ENCODE data around the gene KIAA0513. TPM values are rescaled to one million over a fixed set of nuclear protein-coding genes. Genes with fewer than 3 reads are reported as not detected.
"Not testable (repeated sequence)": the region's sequence is repeated elsewhere in the genome, so short reads cannot be mapped to it uniquely, and the experiment has no call there.

Gene KIAA0513
- total RNA-seq, 1 experiment from 2014 or later, result 12.8 TPM

DNA sequence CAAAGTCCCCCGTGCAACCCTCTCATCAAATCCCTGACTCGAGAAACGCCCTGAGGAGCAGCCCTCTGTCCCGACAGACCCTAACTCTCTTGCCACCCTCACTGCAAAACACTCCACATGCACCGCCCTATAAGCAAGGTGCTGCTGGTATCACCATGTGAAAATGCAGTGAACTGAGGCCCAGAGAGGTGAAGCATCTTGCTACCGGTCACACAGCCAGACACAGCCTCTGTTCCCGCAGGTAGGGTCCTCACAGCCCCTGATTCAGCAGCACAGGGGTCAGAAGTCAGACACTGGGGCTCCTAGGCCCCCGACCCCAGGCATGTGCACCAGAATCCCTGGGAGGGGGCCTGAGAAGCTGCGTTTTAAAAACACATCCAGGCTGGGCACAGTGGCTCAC is 83.6 kb downstream of the KIAA0513 start:
- no peak for DNase-seq (ENCODE audit: low read depth)

DNA sequence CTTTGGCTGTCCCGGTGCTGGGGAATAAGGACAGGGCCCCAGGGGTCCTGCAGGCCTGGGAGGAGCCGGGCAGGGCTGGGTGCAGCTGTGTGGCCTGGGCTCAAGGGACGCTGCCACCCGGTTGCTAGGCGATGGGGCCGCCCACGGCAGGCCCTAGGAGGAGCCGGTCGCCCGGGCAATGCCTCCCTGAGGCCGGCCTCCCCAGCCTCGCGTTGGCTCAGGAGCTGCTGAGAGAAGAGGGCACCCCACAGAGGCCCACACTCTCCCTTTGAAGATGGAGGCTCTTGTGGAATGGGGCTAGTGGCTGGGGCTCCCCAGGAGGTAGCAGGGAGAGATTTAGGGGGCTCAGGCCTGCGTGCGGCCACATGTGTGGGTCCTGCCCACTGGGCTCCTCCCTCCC is 84.8 kb downstream of the KIAA0513 start, which contains the start of gene CIBAR2:
Gene CIBAR2, minus strand, starts transcription at position 109 of the 400 bp plus-strand sequence. CDS start 120 bp downstream, outside the sequence.
- DNase-seq (ENCODE audit: low read depth), result no peak

DNA sequence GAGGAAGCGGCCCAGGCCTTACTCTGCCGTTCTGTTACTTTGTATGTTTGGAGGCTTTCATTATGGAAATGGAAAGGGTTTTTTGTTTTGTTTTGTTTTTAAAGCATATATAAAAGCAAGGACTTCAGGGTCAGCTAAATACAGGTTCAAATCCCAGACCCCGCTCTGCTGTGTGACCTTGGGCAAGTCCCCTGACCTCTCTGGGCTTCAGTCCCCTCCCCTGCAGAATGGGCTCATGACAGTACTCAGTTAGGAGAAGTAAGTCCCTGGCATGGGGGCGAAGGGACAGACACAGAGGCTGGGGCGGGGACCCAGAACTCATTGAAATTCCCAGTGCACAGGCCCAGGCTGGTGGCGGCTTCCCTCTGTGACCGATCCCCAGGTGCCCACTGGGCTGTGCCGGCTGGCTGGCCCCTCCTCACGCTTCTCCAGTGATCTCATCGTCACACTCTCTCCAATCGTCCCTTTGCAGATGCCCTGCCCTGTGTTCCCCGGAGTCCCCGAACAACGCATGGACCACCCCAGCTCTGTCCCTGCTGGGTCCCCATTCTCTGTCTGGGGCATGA is 85.7 kb downstream of the KIAA0513 start:
- DNase-seq (ENCODE audit: low read depth), result no peak

DNA sequence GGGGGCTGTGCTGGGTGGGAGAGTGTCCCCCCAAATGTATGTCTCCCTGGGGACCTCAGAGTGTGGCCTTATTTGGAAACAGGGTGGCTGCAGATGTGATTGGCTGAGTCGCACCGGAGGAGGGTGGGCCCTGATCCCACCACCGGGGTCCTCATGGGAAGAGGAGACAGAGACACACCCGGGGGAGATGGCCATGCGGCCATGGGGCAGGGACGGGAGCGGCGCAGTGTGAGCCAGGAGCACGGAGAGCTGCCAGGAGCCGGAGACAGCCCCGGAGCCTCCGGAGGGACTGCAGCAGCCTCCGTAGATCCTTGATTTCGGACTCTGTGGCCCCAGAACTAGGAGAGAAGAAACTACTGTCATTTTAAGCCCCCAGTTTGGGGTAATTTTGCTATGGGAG is 86.3 kb downstream of the KIAA0513 start:
- no peak for DNase-seq (ENCODE audit: low read depth)

DNA sequence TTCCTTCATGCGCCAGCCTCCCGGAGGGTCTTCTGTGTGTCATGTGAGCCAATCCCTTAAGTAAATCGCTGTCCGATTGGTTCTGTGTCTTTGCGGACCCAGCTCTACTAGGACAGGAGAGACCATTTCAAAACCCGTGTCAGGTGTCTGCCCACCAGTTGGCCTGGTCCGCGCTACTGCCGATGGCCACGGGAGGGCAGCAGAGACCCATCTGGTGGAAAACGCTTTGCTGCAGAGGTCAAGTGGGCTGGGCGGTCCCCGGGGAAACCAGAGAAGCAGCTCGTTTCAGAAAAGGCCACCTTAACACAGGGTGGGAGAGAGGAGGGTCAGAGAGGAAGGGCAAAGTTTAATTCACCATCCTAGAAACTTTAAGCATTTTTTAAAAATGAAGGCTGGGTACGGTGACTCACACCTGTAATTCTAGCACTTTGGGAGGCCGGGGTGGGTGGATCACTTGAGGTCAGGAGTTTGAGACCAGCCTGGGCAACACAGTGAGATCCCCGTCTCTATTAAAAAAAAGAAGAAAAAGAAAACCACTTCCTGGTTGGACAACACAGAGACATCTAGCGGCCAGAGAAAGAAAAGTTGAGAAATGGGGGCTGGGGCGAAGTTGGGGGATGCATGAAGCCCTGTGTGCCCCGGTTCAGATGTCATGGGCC is 87.4 kb downstream of the KIAA0513 start:
- peak; percentile 71 for DNase-seq (ENCODE audit: low read depth)

DNA sequence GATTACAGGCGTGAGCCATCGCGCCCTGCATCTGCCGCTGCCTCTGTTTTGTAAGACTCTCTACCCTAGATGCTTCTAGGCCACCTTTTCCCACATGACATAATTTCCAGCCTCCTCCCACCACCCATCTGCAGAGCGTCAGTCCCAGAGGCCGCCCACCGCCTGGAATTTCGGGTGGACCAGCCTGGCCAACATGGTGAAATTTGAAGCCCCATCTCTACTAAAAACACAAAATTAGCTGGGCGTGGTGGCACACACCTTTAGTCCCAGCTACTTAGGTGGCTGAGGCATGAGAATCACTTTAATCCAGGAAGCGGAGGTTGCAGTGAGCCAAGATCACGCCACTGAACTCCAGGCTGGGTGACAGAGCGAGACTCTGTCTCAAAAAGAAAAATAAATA is 89.8 kb downstream of the KIAA0513 start:
- DNase-seq (ENCODE audit: low read depth), result no peak

DNA sequence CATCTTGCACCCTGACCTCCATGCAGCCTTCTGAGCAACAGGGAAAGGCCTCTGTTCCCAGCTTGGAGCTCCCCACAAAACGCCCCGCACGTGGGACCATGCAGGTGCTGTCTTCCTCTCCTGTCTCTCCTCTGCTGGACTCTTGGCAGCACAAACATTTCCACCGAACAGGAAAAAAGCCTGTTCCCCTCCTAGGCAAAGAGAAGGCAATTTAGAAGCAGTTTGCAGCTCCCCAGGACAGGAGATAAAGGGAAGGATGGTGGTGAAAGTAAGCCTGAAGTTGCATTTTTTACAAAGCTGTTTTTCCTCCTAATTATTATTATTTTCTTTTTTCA is 92.4 kb downstream of the KIAA0513 start:
- no peak for DNase-seq (ENCODE audit: low read depth)

DNA sequence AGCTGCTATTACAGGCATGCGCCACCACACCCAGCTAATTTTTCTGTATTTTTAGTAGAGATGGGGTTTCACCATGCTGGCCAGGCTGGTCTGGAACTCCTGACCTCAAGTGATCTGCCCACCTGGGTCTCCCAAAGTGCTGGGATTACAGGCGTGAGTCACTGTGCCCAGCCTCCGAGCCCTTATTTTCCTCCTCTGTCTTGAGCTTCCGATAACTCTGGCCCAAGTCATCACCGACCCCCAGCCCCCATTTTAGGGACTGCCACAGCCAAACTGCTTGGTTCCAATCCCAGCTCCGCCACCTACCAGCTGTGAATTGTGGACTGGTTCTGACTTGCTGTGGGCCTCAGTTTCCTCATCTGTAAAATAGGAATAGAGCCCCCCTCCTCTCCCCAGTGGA is 95.8 kb downstream of the KIAA0513 start:
- DNase-seq (ENCODE audit: low read depth), result not testable (repeated sequence)

DNA sequence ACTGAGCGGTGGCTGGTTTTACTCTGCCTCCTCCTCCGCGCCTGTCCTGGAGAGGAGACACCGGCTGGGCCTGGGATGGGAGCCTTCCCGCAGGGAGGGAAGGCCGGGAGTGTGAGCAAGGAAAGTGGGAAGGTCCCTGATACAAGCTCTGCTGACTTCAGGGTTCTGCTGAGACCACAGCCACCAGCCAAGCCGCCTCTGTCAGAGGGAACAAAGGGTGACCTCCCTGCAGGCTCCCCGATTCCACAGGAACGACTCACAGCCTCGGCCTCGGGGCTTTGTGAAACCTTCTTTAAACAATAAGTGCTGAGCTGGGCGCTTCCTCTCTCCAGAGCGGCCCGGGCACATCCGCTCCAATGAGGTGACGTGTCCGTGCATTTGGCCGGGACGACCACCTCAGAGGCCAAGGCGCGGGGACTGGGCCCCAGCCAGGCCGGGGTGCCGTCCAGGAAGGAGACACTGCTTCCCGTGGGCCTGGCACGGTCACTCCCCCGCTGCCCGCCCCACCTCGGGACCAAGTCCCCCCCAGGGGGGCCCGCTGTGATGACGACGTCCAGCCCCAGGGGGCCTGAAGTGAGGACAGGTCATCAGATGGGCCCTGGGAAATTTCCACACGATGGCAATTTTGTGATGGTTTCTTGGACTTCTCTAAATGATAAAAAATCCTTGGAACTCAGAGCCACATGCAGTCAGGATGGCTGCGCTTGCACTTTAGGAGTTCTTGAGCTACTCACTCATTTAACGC is 96.5 kb downstream of the KIAA0513 start:
- peak; percentile 59 for DNase-seq (ENCODE audit: low read depth)

DNA sequence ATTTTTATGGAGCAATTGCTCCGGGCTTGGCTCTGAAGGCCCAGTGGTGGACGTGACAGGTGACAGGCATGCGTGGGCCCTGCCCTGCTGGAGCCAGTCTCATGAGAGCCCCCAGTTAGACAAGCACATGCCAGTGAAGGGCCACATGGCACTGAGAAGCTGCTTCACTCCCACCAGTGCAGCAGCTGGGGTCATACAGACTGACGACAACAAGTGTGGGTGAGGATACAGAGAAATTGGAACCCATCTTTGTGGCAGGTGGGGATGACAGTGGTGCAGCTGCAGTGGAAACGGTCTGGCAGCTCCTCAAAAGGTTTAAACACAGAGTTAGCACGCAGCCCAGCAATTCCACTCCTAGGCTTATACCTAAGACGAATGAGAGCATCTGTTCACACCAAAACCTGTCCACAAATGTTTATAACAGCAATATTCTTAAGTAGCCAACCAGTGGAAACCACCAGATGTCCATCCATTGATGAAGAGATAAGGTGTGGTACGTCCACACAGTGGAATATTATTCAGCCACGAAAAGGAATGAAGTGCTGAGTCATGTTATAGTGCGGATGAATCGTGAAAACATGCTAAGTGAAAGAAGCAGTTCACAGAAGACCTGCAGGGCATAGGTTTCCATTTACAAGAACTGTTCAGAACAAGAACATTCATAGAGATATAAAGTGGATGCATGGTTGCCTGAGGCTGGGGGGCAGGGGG is 97.2 kb downstream of the KIAA0513 start:
- peak; percentile 60 for DNase-seq (ENCODE audit: low read depth)

DNA sequence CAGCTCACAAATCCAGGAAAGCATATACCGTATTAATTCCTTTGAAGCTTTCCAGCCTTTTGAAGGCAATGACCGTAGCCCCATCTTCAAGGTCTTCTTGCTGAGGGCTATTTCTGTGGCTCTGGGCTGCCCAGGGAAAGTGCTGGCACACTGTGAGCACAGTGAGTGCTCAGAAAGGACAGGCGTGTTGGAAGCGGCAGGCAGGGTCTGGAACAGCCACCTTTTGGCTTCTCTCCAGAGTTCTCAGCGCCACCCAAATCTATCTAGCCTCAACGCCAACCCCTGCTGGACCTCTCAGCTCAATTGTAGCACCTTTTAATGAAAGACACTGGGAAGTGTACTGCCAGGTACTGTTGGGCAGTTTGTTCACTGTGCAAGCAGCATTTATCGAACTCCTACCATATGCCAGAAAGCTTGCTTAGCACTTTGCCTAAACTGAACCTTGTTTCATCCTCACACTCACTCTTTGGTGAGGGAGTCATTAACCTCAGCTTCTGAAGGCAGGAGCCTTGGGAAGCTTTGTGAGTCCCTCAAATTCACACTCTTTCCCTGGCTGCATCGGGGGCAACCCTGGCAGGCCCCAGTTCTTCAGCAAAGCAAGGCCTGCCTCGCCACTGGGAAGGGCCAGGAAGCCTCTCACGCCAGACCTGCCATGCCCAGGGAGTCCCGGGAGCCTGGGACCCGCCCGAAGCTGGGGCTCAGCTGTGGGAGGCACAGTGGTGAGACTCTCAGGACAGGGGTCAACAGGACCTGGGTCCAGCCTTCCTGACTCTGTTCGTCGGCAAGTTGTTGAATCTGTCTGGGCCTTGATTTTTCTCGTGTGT is 98.2 kb downstream of the KIAA0513 start:
- DNase-seq (ENCODE audit: low read depth), result no peak

DNA sequence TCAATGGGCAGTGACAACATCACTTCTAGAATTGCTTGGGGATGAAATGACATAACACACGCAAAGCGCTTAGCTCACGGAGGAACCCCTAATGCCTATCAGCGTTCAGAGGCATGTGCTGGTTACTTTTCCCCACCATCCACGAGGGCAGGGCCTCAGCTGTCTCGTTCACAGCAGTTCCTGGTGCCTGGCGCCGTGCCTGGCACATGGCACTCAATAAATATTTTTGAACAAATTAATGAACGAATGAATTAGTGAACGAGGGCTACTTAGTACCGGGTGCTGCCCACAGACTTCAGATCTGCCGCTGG is 98.8 kb downstream of the KIAA0513 start:
- no peak for DNase-seq (ENCODE audit: low read depth)

DNA sequence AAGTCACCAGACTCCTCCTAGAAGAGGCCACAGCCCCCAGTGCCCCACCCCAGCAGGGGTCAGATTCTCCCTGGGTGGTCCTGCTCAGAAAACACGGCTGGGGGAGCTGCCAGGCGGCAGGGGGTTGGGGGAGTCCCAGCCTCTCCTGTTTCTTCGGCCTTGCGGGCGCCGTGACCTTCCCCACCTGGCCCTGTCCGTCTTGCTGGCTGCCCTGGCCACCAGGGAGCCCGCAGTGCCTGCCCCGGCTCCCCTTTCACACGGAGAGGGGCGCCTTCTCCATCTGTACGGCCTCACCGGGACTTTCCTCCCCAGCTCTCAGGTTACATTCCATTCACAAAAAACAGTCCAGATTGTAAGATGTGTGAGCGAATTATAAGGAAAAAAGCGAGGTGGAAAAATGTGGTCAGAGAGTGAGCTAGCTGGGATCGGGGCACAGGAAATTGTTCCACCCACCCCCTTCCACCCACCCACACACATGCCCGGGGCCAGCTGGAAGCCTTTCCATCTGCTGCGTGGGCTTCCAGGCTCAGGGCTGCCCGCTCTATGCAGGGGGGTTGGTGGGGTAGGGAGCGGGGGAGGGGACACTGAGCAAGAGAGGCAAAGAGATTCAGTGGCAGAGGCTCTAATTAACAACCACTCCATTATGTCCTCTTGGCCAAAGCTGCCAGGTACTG is 99.2 kb downstream of the KIAA0513 start:
- peak; percentile 93 for DNase-seq (ENCODE audit: low read depth)

DNA sequence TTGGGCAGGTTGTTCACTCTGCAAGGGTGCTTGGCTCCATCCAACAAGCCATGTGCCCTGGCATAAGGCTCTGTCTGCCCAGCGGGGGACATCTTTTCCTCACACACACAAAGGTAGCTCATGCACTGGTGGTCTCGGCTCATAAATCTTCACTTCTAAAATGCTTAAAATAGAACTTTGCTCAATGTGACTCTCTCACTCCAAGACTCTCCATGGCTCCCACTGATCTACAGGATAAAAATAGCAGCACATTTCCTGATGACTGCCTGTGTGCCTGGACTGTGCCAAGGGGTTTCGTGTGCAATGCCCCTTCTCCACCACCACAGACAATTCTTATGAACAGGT is 99.8 kb downstream of the KIAA0513 start:
- DNase-seq (ENCODE audit: low read depth), result no peak

DNA sequence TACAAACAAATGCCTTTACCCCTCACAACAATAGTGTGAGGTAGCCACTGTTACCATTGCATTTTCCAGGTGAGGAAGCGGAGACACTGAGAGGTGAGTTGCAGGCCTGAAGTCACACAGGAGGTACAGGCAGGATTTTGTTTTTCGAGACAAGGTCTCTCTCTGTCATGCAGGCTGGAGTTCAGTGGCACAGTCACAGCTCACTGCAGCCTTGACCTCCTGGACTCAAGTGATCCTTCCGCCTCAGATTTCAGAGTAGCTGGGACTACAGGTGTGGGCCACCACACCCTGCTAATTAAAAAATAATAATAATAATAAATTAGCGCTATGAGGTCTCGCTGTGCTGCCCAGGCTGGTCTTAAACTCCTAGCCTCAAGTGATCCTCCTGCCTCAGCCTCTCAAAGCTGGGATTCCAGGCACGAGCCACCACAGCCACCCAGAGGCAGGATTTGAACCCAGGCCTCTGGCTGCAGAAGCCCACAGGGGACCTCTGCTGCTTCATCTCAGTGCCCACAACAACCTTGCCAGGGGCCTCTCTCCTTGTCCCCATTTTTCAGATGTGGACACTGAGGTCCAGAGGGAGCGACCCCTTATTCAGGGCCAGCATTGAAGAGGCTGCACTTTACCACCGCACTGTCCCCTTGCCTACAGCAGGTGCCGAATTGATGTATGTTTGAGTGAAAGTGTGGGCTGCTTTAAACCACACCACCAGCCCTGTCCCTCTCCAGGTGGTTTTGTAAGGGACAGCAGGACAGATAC is 100.7 kb downstream of the KIAA0513 start:
- no peak for DNase-seq (ENCODE audit: low read depth)

DNA sequence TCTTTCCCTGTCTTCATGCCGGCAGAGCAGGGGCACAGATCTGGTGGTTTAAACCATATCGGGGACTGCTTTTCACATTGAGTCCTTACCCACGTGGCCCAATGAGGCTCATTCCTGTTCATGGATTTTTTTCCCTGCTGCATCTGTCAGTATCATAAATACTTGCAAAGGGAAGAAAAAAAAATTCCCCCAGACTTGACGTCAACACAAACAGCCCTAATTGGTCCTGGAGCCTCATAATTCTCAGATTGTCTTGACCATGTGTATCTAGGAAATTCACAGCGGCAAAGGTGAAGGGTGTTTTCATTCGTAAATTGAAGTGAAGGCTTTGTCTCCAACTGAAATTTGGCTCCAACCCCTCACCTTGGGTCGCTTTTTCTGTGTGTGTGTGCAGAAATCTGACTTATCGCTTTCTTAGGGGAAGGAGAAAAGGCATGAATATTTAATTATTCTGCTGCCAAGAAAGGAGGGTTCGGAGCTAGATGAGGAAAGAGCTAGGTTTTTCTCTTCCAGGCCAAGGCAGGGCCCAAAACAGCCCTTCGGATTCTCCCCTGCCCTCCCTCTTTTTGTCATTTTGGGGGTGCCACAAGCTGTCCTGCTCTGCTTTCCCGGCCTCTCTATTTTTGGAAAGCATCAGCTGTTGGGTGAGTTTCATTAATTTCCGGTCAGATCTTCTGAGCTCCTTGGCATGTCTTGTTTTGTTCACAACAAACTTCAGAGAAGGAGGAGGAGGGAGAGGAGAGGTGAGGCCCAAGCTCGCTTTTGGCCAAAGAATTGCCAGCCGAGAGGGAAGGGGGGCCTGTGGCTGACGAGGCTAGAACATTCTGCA is 102.5 kb downstream of the KIAA0513 start:
- DNase-seq (ENCODE audit: low read depth), result peak; percentile 71

DNA sequence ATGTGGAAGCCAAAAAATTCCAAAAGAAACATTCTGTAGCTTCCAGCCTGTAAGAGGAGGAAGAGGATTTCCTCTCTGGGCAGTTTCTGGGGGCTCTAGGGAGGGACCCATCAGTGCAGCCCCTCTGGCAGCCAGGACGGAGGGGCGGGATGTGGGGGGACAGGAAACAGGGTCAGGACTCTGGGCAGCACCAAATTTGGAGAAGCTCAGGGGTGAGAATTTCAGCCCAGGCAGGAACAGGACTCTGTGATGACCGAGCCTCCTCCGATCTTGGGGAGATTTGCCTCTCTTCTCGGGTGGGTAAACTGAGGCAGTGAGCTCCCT is 103.1 kb downstream of the KIAA0513 start:
- DNase-seq (ENCODE audit: low read depth), result no peak

DNA sequence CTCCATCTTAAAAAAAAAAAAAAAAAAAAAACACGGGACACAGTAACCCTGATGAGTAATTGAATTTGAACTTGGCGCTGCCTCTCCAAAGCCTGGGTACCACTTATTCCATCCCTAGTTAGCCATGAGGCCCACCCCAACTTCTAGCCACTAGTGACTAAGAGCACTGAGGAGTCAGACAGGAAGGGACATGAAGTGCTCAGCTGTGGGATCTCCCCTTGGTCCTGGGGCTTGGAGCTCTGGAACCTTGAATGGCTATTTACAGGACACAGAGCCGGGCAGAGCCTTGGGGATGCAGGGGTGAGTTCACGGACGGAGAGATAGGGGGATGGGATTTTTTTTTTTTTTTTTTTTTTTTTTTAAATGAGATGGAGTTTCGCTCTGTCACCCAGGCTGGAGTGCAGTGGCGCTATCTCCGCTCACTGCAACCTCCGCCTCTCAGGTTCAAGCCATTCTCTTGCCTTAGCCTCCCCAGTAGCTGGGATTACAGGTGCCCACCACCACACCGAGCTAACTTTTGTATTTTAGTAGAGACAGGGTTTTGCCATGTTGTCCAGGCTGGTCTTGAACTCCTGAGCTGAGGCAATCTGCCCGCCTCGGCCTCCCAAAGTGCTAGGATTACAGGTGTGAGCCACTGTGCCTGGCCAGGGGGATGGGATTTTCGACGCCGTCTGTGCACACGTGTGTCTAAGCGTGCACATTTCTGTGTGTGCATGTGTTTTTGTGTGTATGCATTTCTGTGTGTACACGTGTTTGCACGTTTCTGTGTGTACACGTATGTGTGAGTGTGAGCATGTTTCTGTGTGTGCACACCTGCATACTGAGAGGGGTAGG is 105.1 kb downstream of the KIAA0513 start:
- DNase-seq (ENCODE audit: low read depth), result peak; percentile 51

DNA sequence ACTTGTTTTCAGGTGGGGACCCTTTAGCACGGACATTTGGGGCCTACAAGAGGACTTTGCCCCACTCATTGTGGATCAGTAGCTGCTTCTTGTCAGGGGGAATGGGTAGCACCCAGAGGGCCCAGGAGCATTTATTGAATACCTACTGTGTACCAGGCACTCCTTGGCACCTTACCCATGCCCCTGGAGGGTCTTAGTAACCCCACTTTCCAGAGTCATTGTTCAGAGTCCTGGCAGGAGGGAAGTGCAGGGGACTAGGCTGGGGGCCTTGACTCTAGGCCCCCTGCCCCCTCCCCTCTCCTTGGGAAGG is 105.7 kb downstream of the KIAA0513 start:
- no peak for DNase-seq (ENCODE audit: low read depth)
